ENCODE results near the gene KLF11. TPM values are rescaled to one million over a fixed set of nuclear protein-coding genes. Genes with fewer than 3 reads are reported as not detected.

Gene KLF11
- polyA plus RNA-seq, 2 of the 4 experiments (the other 2 are of a cell fraction), result 2.8 to 8.2 TPM

GRCh38 chr2:10079870-10080535, 36.7 kb downstream of the KLF11 start, which contains the start of gene CYS1 (continued):
- TF ChIP-seq ELK1 (IDR thresholded peaks at IDR 0.05; ENCODE audit: low read depth, low read length) (no peak), MYC (IDR thresholded peaks at IDR 0.05; ENCODE audit: borderline replicate concordance, low read length) (no peak), KDM1A (IDR thresholded peaks at IDR 0.05; ENCODE audit: low read depth) (no peak), HES2 (IDR thresholded peaks at IDR 0.05) (no peak), SREBF2 (IDR thresholded peaks at IDR 0.05) (no peak), POLR2AphosphoS2 (conservative IDR thresholded peaks at IDR 0.05; ENCODE audit: low read length) (no peak), CHD2 (IDR thresholded peaks at IDR 0.05; ENCODE audit: low read length, partially characterized antibody) (no peak)

- no peaks in the 10 kb centered on the region for H3K9me3 ChIP-seq
- H3K4me3 ChIP-seq, result peak overlapping the region; percentile 70
- H3K27ac ChIP-seq, result peak overlapping the region; percentile 77 to 92
- ATAC-seq (no peak), FAIRE-seq (no peak), DNase-seq (ENCODE audit: low read depth in 1 of 2, low spot score in 1 of 2) (no peak)
- ChIA-PET CTCF (interaction anchor here (0.6 to 27.5 kb wide), 13 partner anchors 9 to 988 kb away, joined by 3 to 612 read pairs (median 4); no protein-coding TSS in a partner anchor), POLR2A (interaction anchor here (1.3 kb wide), 1 partner anchor 39 kb away, joined by 5 read pairs; no protein-coding TSS in a partner anchor)
- 0 out of 3 replicates have a peak, but pooled peaks cover 3% of the 10 kb centered on the region for H3K4me1 ChIP-seq
- 78% methylated on average over 30 of the region's 45 CpGs for WGBS (ENCODE audit: missing lambda C conversion rate)
- peak overlapping the region; percentile 75 for H3K4me2 ChIP-seq
- no peak for TF ChIP-seq CBX2 (IDR thresholded peaks at IDR 0.05; ENCODE audit: borderline replicate concordance, low read depth)
- no peak for TF ChIP-seq HES2 (IDR thresholded peaks at IDR 0.05)
- no peak for TF ChIP-seq RFX5 (IDR thresholded peaks at IDR 0.05)
- TF ChIP-seq ESRRA (IDR thresholded peaks at IDR 0.05; ENCODE audit: borderline replicate concordance, low read length), result no peak
- no peak for TF ChIP-seq HOXB13 (CRISPR knock-in tag; IDR thresholded peaks at IDR 0.05; ENCODE audit: low read depth)
- no peak for TF ChIP-seq ZSCAN20 (CRISPR knock-in tag; IDR thresholded peaks at IDR 0.05)
- no peak for TF ChIP-seq RCOR1 (IDR thresholded peaks at IDR 0.05; ENCODE audit: low read depth, low read length)
- TF ChIP-seq FOSB (CRISPR knock-in tag; IDR thresholded peaks at IDR 0.05), result no peak
- TF ChIP-seq HOXB5 (CRISPR knock-in tag; IDR thresholded peaks at IDR 0.05), result no peak
- TF ChIP-seq RNF2 (IDR thresholded peaks at IDR 0.05; ENCODE audit: borderline replicate concordance, low read depth), result no peak
- no peak for TF ChIP-seq HDAC2 (IDR thresholded peaks at IDR 0.05)
Measured at GRCh38 chr2:10080536-10081304, 37.4 kb downstream of the KLF11 start.

GRCh38 chr2:10083046-10083445, 39.7 kb downstream of the KLF11 start:
- 49% methylated on average over 5 of the region's 5 CpGs for WGBS (ENCODE audit: missing lambda C conversion rate)
- no peak for TF ChIP-seq CBX8 (IDR thresholded peaks at IDR 0.05)
- TF ChIP-seq MAZ (IDR thresholded peaks at IDR 0.05; ENCODE audit: borderline replicate concordance, low read depth, low read length), result no peak
- no peak for TF ChIP-seq ZSCAN20 (CRISPR knock-in tag; IDR thresholded peaks at IDR 0.05)
- no peak for TF ChIP-seq KDM1A (IDR thresholded peaks at IDR 0.05; ENCODE audit: low read depth)
- TF ChIP-seq NFE2L2 (conservative IDR thresholded peaks at IDR 0.05; ENCODE audit: low read length), result no peak
- TF ChIP-seq FOSB (CRISPR knock-in tag; IDR thresholded peaks at IDR 0.05), result no peak
- no peak for TF ChIP-seq HOXB13 (CRISPR knock-in tag; IDR thresholded peaks at IDR 0.05; ENCODE audit: low read depth)
- no peak for TF ChIP-seq EHMT2 (IDR thresholded peaks at IDR 0.05; ENCODE audit: low read depth)
- no peak for TF ChIP-seq REST (IDR thresholded peaks at IDR 0.05)
- TF ChIP-seq ZFP36 (IDR thresholded peaks at IDR 0.05; ENCODE audit: borderline replicate concordance, partially characterized antibody), result no peak
- TF ChIP-seq PBX3 (IDR thresholded peaks at IDR 0.05), result no peak
- no peak for TF ChIP-seq HOXA7 (CRISPR knock-in tag; IDR thresholded peaks at IDR 0.05)

More at GRCh38 chr2:10083046-10083445, 39.7 kb downstream of the KLF11 start:
- ChIA-PET CTCF (interaction anchor here (1.0 to 27.5 kb wide), 8 partner anchors 7 to 585 kb away, joined by 3 to 612 read pairs (median 4); partner anchors contain the start of gene CYS1), POLR2A (no interaction called here)
- ATAC-seq (no peak), DNase-seq (ENCODE audit: low read depth in 1 of 2, low spot score in 1 of 2) (no peak), FAIRE-seq (no peak)
- 0 out of 3 replicates have a peak, but pooled peaks cover 7% of the 10 kb centered on the region for H3K4me1 ChIP-seq
- no peak overlapping the region for H3K4me2 ChIP-seq
- H3K27ac ChIP-seq, result no peak overlapping the region
- no peak overlapping the region for H3K4me3 ChIP-seq
- no peaks in the 10 kb centered on the region for H3K9me3 ChIP-seq
